Right lobe of liver (tissue), 4 donors: ENCODE data around the gene YOD1.

Source experiments
- CTCF ChIP-seq, 4 donors: fragments of 200-600 bp in 3 of 4; fragments of 450-650 bp in 1 of 4; IDR thresholded peaks; one replicate each; pipeline versions ENCODE4 v1.5.1 to v1.8.0; 2016 to 2022; ENCODE audit warnings: antibody characterized with exemption in 4 of 4, mild to moderate bottlenecking in 2 of 4
- POLR2A ChIP-seq: fragments of 450-650 bp; IDR thresholded peaks from one replicate; pipeline ENCODE4 v1.6.1; 2017; ENCODE audit warnings: antibody characterized with exemption, mild to moderate bottlenecking
- donor health status: DM: no; HTN: no; CAD: no.
- donor health status: DM: no; HTN: no; CAD: no.
- donor health status: DM: no; HTN: yes; CAD: no.

- TF ChIP-seq CTCF (IDR thresholded peaks at IDR 0.05) (no peak), POLR2A (no peak)
Observed at GRCh38 chr1:207081088-207081487, 30.1 kb upstream of the YOD1 start.
